CD8-positive, alpha-beta memory T cell (primary cell): Measurements from ENCODE around the gene TTYH1. TPM values are rescaled to one million over a fixed set of nuclear protein-coding genes. Genes with fewer than 3 reads are reported as not detected.
"Not testable (repeated sequence)": the region's sequence is repeated elsewhere in the genome, so short reads cannot be mapped to it uniquely, and the experiment has no call there.

Experiments
- CTCF ChIA-PET: fragments of 350-600 bp; sonication (Branson Sonifier 250); formaldehyde crosslinking; loops from one replicate; lab custom pipeline; 2021; ENCODE audit warnings: antibody characterized with exemption; lab: Charles Lee
- POLR2A ChIA-PET: fragments of 350-600 bp; sonication (Branson Sonifier 250); formaldehyde crosslinking; loops from one replicate; lab custom pipeline; 2021; ENCODE audit warnings: antibody characterized with exemption; lab: Charles Lee
- DNase-seq, 5 donors: peaks; one replicate each; pipeline versions ENCODE4 v3.0.0 to v3.0.0-alpha.2; 2020 to 2022; ENCODE audit warnings: mixed read lengths in 1 of 5
- H3K27ac ChIP-seq: one replicate; pipeline ENCODE4 v1.7.0; 2013; ENCODE audit warnings: low read depth, mild to moderate bottlenecking, low read length, moderate library complexity
- H3K27me3 ChIP-seq: 2 replicates; pipeline ENCODE4 v1.7.0; 2013; ENCODE audit warnings: low read length, mild to moderate bottlenecking; ENCODE audit not compliant: insufficient read depth, poor library complexity, severe bottlenecking
- H3K36me3 ChIP-seq: 2 replicates; pipeline ENCODE4 v1.7.0; 2013; ENCODE audit warnings: mild to moderate bottlenecking, low read length, moderate library complexity; ENCODE audit not compliant: insufficient read depth
- H3K4me1 ChIP-seq: 2 replicates; pipeline ENCODE4 v1.7.0; 2013; ENCODE audit warnings: mild to moderate bottlenecking, low read length, moderate library complexity; ENCODE audit not compliant: insufficient read depth
- H3K4me3 ChIP-seq: 2 replicates; pipeline ENCODE4 v1.7.0; 2013; ENCODE audit warnings: mild to moderate bottlenecking, low read length
- H3K9me3 ChIP-seq: 2 replicates; pipeline ENCODE4 v1.7.0; 2013; ENCODE audit warnings: mild to moderate bottlenecking, low read length
- H3K27ac Mint-ChIP-seq, 8 donors: one replicate each; pipeline ENCODE4 v1.8.0; 2020 to 2021; ENCODE audit warnings: mixed read lengths in 8 of 8, mild to moderate bottlenecking in 6 of 8, inconsistent platforms in 3 of 8, moderate library complexity in 3 of 8
- H3K27me3 Mint-ChIP-seq, 2 donors: one replicate each; pipeline ENCODE4 v1.8.0; 2020 to 2021; ENCODE audit warnings: mixed read lengths in 2 of 2, mild to moderate bottlenecking in 1 of 2, moderate library complexity in 1 of 2
- H3K36me3 Mint-ChIP-seq, 3 donors: one replicate each; pipeline ENCODE4 v1.8.0; 2020 to 2021; ENCODE audit warnings: mixed read lengths in 3 of 3, inconsistent platforms in 1 of 3, mild to moderate bottlenecking in 1 of 3
- H3K4me1 Mint-ChIP-seq, 3 donors: one replicate each; pipeline ENCODE4 v1.8.0; 2020 to 2021; ENCODE audit warnings: mixed read lengths in 3 of 3, inconsistent platforms in 1 of 3, mild to moderate bottlenecking in 1 of 3
- H3K4me3 Mint-ChIP-seq, 7 donors: one replicate each; pipeline ENCODE4 v1.8.0; 2020 to 2021; ENCODE audit warnings: mixed read lengths in 7 of 7, mild to moderate bottlenecking in 6 of 7, moderate library complexity in 4 of 7, inconsistent platforms in 2 of 7
- H3K9me3 Mint-ChIP-seq, 5 donors: one replicate each; pipeline ENCODE4 v1.8.0; 2020 to 2022; ENCODE audit warnings: mixed read lengths in 5 of 5, mild to moderate bottlenecking in 3 of 5, moderate library complexity in 2 of 5, inconsistent platforms in 1 of 5
- polyA plus RNA-seq: library from polyadenylated mRNA; unstranded; fragments of 300-500 nt; fragmentation: Illumina TruSeq; gene quantifications from one replicate; pipeline ENCODE4 v1.2.3, GENCODE V29; 2021
- total RNA-seq, 2 experiments: library from RNA; stranded (reverse); gene quantifications; one replicate each; pipeline ENCODE4 v1.2.3, GENCODE V29; 2021

TTYH1 gene
- under 1 TPM in 1 of 2 experiments, not detected in 1; 0.66 TPM for total RNA-seq
- polyA plus RNA-seq, result not detected

- ChIA-PET CTCF (interaction anchor here (0.7 to 1.6 kb wide), 2 partner anchors 25 to 66 kb away, joined by 3 to 4 read pairs; no protein-coding TSS in a partner anchor), POLR2A (no interaction called here)
- Histone ChIP-seq H3K4me1 (peaks cover 12% of the 10 kb centered on the region), H3K27ac (no peak within 1 kb of the TSS), H3K4me3 (no peak within 1 kb of the TSS), H3K27me3 (peaks cover 27% of the 10 kb centered on the region), H3K9me3 (no peaks in the 10 kb centered on the region), H3K36me3 (no peaks in the 10 kb centered on the region)
- peaks cover 0 to 2% (median 0%) of the 10 kb centered on the region in 5 donors for H3K9me3 Mint-ChIP-seq
- peak within 1 kb of the TSS in 1 of 8 donors; percentile 82 for H3K27ac Mint-ChIP-seq
- peaks cover 23 to 48% of the 10 kb centered on the region in 2 donors for H3K27me3 Mint-ChIP-seq
- peak in 2 of 5 donors; percentile 21 to 34 for DNase-seq
- no peak within 1 kb of the TSS for H3K4me3 Mint-ChIP-seq
- peaks cover 16 to 20% (median 19%) of the 10 kb centered on the region in 3 donors for H3K4me1 Mint-ChIP-seq
- H3K36me3 Mint-ChIP-seq, result peaks cover 0 to 5% (median 2%) of the 10 kb centered on the region in 3 donors
Observed at GRCh38 chr19:54415208-54415900, at the start of gene TTYH1. TTYH1 (plus strand) TSS chr19:54415464; CDS start chr19:54415553, 89 bp downstream.

GRCh38 chr19:54365798-54366197 lies 49.5 kb upstream of the TTYH1 start:
- Mint-ChIP-seq H3K4me3 (peak overlapping the region in 3 of 7 donors; percentile 6 to 58 (median 49)), H3K4me1 (peaks cover 73 to 86% (median 84%) of the 10 kb centered on the region in 3 donors), H3K27ac (peak overlapping the region in 4 of 8 donors; percentile 19 to 88 (median 54)), H3K36me3 (peaks cover 4 to 16% (median 14%) of the 10 kb centered on the region in 3 donors)
- not testable (repeated sequence) for H3K27me3 ChIP-seq, DNase-seq, H3K36me3 ChIP-seq, H3K4me3 ChIP-seq, H3K9me3 Mint-ChIP-seq, H3K27ac ChIP-seq, H3K9me3 ChIP-seq, H3K27me3 Mint-ChIP-seq
- CTCF ChIA-PET, result interaction anchor here (1.9 to 2.5 kb wide), 2 partner anchors 23 to 25 kb away, joined by 9 to 11 read pairs; no protein-coding TSS in a partner anchor
- POLR2A ChIA-PET, result interaction anchor here (0.6 to 1.0 kb wide), 2 partner anchors 12 to 89 kb away, joined by 3 to 4 read pairs; no protein-coding TSS in a partner anchor
- peaks cover 59% of the 10 kb centered on the region for H3K4me1 ChIP-seq

GRCh38 chr19:54366811-54367210 lies 48.5 kb upstream of the TTYH1 start:
- Mint-ChIP-seq H3K27me3 (no peaks in the 10 kb centered on the region), H3K4me1 (peaks cover 73 to 86% (median 84%) of the 10 kb centered on the region in 3 donors), H3K9me3 (no peaks in the 10 kb centered on the region), H3K36me3 (peaks cover 4 to 13% (median 12%) of the 10 kb centered on the region in 3 donors), H3K4me3 (peak overlapping the region in 2 of 7 donors; percentile 29 to 63), H3K27ac (peak overlapping the region in 4 of 8 donors; percentile 23 to 54 (median 36))
- no peaks in the 10 kb centered on the region for H3K36me3 ChIP-seq
- H3K27ac ChIP-seq, result no peak overlapping the region
- no peak overlapping the region for H3K4me3 ChIP-seq
- no peak for DNase-seq
- no peaks in the 10 kb centered on the region for H3K27me3 ChIP-seq
- ChIA-PET CTCF (no interaction called here), POLR2A (no interaction called here)
- no peaks in the 10 kb centered on the region for H3K9me3 ChIP-seq
- H3K4me1 ChIP-seq, result peaks cover 61% of the 10 kb centered on the region

- Histone ChIP-seq H3K36me3 (no peaks in the 10 kb centered on the region), H3K4me1 (peaks cover 66% of the 10 kb centered on the region), H3K9me3 (no peaks in the 10 kb centered on the region), H3K27ac (no peak overlapping the region), H3K4me3 (peak overlapping the region; percentile 61), H3K27me3 (no peaks in the 10 kb centered on the region)
- Mint-ChIP-seq H3K36me3 (peaks cover 0 to 8% (median 6%) of the 10 kb centered on the region in 3 donors), H3K9me3 (no peaks in the 10 kb centered on the region), H3K27me3 (no peaks in the 10 kb centered on the region), H3K4me3 (peak overlapping the region; percentile 81 to 94 (median 93)), H3K27ac (peak overlapping the region; percentile 80 to 97 (median 90)), H3K4me1 (peaks cover 66 to 82% (median 80%) of the 10 kb centered on the region in 3 donors)
- ChIA-PET POLR2A (no interaction called here), CTCF (interaction anchor here (1.0 to 1.3 kb wide), 2 partner anchors 8 to 18 kb away, joined by 3 to 4 read pairs; no protein-coding TSS in a partner anchor)
- no peak for DNase-seq
Observed at GRCh38 chr19:54369082-54369687, 46.1 kb upstream of the TTYH1 start.

GRCh38 chr19:54369688-54370433 lies 45.4 kb upstream of the TTYH1 start:
- peaks cover 67 to 82% (median 79%) of the 10 kb centered on the region in 3 donors for H3K4me1 Mint-ChIP-seq
- CTCF ChIA-PET, result interaction anchor here (1.0 to 1.3 kb wide), 2 partner anchors 9 to 17 kb away, joined by 3 to 4 read pairs; no protein-coding TSS in a partner anchor

GRCh38 chr19:54370434-54370796 lies 44.8 kb upstream of the TTYH1 start:
- POLR2A ChIA-PET, result interaction anchor here (0.7 kb wide), 1 partner anchor 635 kb away, joined by 3 read pairs; no protein-coding TSS in a partner anchor
- H3K27me3 ChIP-seq, result not testable (repeated sequence)
- peaks cover 69% of the 10 kb centered on the region for H3K4me1 ChIP-seq

More at GRCh38 chr19:54369688-54370433, 45.4 kb upstream of the TTYH1 start:
- Mint-ChIP-seq H3K4me3 (peak overlapping the region; percentile 81 to 94 (median 93)), H3K27ac (peak overlapping the region; percentile 80 to 97 (median 90))
- not testable (repeated sequence) for H3K27ac ChIP-seq, H3K36me3 ChIP-seq, H3K36me3 Mint-ChIP-seq, H3K9me3 Mint-ChIP-seq, H3K27me3 Mint-ChIP-seq, H3K27me3 ChIP-seq, H3K9me3 ChIP-seq
- Histone ChIP-seq H3K4me1 (peaks cover 70% of the 10 kb centered on the region), H3K4me3 (peak overlapping the region; percentile 61)
- POLR2A ChIA-PET, result interaction anchor here (0.7 kb wide), 1 partner anchor 635 kb away, joined by 3 read pairs; no protein-coding TSS in a partner anchor
- peak in 1 of 5 donors; percentile 30 for DNase-seq

GRCh38 chr19:54371453-54371852 lies 43.8 kb upstream of the TTYH1 start:
- Mint-ChIP-seq H3K27ac (peak overlapping the region; percentile 73 to 91 (median 81)), H3K4me3 (peak overlapping the region; percentile 48 to 87 (median 76)), H3K4me1 (peaks cover 70 to 83% (median 82%) of the 10 kb centered on the region in 3 donors)
- H3K27me3 Mint-ChIP-seq, H3K9me3 ChIP-seq, DNase-seq, H3K9me3 Mint-ChIP-seq, H3K36me3 Mint-ChIP-seq, H3K27me3 ChIP-seq, H3K4me3 ChIP-seq, H3K36me3 ChIP-seq, H3K27ac ChIP-seq: not testable (repeated sequence)
- ChIA-PET CTCF (interaction anchor here (0.6 to 1.4 kb wide), 4 partner anchors 10 to 19 kb away, joined by 3 to 9 read pairs (median 4); no protein-coding TSS in a partner anchor), POLR2A (interaction anchor here (1.5 to 1.6 kb wide), 2 partner anchors 10 to 17 kb away, joined by 4 to 7 read pairs; no protein-coding TSS in a partner anchor)
- peaks cover 70% of the 10 kb centered on the region for H3K4me1 ChIP-seq

More at GRCh38 chr19:54370434-54370796, 44.8 kb upstream of the TTYH1 start:
- CTCF ChIA-PET, H3K36me3 Mint-ChIP-seq, H3K27me3 Mint-ChIP-seq, H3K36me3 ChIP-seq, H3K9me3 Mint-ChIP-seq, H3K9me3 ChIP-seq, H3K27ac ChIP-seq: not testable (repeated sequence)
- DNase-seq, result peak; percentile 45 to 80 (median 77)
- Mint-ChIP-seq H3K4me1 (peaks cover 69 to 82% (median 79%) of the 10 kb centered on the region in 3 donors), H3K27ac (peak overlapping the region; percentile 80 to 97 (median 88)), H3K4me3 (peak overlapping the region; percentile 81 to 94 (median 93))
- peak overlapping the region; percentile 32 for H3K4me3 ChIP-seq
